Epidermal melanocyte (primary cell): ENCODE results near the gene COL5A1.

Experiments used
- DNase-seq: peaks from one replicate; pipeline ENCODE4 v3.0.0; 2011; ENCODE audit warnings: low spot score; ENCODE audit not compliant: insufficient read length

The COL5A1 gene

DNA sequence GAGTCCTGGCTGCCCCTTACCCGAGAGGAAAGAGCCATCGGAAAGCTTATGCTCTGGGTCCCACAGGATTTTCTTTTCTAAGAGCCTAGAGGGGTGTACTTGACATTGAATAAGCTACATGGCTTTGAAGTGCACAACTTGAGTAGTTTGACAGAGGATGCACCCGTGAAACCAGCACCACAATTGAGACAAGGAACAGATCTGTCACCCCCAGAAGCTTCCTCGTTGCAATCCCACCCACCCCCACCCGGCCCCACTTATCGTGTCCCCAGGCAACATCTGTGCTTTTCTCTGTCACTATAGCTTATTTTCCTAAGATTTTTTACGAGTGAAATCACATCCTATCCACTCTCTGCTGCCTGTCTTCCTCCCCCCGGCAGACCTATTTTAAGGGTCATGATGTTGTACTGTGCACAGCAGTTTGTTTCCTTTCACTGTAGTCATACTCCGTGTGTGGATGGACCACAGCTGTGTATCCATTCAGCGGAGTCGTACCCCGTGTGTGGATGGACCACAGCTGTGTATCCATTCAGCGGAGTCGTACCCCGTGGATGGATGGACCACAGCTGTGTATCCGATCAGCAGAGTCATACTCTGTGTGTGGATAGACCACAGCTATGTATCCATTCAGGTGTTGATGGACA, 230.2 kb downstream of the COL5A1 start:
- no peak for DNase-seq

DNA sequence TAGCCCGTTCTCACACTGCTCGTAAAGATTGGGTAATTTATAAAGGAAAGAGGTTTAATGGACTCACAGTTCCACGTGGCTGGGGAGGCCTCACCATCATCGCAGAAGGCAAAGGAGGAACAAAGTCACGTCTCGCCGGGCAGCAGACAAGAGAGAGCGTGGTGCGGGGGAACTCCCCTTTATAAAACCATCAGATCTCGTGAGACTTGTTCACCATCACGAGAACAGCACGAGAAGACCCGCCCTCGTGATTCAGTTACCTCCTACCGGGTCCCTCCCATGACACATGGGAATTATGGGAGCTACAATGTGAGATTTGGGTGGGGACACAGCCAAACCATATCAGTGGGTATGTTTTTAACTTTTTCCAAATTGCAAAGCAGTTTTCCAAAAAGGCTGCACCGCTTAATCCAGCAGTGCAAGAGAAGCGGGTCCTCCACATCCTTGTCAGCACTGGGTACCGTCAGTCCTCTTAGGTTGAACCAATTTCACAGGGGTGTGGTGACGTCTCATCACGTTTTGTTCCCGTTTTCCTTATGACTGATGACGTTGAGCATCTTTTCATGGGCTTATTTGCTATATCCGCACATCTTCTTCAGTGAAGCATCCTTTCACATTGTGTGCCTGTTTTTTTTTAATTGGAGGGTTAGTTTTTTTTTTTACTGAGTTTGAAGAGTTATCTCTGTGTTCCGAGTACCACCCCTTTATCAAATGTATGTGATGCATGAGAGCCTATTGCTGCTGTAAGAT, 231.1 kb downstream of the COL5A1 start:
- DNase-seq: no peak

DNA sequence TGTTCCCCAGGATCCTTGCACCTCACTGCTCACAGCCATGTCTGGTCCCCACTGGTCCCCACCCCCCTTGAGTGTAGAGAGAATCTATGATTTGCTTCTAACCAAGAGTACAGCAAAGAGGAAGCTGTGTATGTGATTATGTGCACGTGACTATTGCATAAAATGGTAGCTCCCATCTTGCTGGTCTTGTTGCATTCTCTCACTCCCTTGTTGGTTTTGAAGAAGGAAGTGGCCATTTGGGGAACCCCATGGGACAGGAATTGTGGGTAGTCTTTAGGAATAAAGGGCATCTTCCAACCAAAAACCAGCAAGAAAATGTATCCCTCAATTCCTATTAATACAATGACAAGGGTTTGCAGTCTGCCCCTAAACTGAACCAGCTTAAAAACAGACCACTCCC, 233.8 kb downstream of the COL5A1 start:
- DNase-seq: no peak

DNA sequence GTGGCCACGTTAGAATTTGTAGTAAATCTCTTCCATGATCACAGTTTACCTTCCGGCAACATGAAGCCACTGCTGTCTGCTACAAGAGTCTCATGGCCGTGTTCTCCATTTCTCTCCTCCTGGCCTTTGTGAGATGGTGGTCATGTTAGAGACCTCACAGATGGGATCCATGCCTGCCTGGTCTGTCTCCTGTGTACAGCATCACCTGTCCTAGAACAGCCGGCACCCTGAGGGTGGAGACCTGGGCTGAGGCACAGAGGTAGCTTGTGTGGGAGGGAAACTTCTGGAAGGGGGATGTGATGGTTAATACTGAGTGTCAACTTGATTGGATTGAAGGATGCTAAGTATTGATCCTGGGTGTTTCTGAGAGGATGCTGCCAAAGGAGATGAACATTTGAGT, 235.9 kb downstream of the COL5A1 start:
- DNase-seq: no peak

DNA sequence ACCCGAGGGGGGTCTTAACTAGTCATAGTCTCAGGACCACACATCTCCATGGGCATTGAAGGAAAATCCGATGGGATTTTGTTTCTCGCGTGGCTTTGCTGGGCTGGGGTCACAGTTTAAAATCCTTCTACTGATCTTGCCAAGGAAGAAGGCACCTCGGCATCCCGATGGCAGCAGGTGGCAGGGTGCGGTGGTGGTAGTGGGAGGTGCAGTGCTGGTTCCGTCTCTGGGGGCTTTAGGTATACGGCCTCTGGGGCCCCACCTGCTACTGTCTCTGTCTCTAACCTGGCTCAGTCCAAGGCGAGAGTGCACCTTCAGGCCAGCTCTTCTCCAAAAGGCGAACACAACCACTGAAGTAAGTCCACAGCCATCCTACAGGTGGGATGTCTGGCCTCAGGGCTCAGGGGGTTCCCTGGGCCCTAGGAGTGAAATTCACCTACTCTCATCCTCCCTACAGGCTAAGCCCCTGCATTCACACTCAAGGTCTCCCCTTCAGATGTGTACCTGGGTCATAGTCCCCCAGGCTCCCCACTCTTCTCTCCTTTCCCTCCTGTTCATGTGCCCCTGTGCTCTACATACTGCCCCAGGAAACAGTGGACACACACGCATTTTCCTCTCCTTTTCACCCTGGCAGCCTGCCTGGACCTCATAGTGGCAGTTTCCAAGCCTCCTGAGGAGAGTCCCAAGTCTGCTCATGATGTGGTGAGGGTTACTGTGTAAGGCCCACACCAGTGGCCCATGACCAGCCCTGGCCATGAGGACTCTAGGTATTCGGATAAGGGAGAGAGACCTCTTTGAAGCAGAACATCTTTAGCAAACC, 238.3 kb downstream of the COL5A1 start:
- DNase-seq: no peak

DNA sequence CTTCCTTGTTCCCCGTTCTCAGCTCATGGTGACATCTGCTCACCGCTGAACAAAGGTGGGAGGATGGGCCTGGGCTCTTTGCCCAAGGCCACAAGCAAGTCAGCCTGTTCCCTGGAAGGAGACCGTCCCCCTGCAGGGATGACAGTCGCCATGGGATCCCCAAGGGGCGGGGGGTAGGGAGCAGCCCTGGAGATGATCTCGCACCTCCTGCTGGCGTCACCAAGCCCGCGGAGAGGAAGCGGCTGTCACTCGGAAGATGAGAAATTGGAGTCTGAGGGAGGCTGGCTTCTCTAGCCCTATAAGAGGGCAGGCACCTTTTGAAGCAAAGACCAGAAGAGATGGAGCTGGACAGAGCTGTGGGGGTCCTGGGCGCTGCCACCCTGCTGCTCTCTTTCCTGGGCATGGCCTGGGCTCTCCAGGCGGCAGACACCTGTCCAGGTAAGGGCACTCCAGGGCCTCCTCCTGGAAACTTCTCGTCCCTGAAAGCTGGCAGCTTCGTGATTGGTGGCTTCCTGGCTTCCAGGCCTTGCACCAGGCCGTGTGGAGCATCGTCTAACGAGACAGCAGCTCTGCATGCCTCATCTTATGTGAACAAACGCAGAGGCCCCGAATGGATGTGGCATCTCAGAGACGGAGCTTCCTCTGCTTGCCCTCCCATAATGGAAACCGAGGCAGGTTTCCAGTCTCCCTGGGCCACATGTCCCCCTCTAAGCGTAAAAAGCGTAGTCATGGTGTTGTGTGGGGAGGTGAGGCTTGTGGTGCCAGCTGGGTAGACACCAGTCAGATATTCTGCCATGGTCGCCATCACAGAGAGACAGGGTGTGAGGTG, 239.1 kb downstream of the COL5A1 start, which contains the start of gene FCN2:
FCN2 (plus strand) TSS at position 327 of the 829 bp plus-strand sequence; CDS start at position 339, 12 bp downstream.
- DNase-seq: no peak

DNA sequence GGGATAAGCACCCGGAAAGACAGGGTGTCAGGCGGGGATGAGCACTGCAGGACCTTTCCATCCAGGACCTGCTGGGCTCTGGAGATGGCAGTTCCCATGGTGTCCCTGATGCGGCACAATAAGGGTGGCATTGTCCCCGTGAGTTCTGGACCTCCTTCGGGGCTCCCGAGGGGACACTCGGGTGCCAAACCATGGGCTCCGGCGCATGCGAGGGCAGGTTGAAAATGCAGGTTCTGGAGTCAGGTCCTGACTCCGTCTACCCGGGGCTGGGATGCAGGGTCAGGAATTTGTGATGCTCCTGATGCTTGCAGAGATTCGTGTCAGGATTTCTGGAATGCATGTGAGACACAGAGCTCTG, 239.7 kb downstream of the COL5A1 start:
- DNase-seq: no peak

DNA sequence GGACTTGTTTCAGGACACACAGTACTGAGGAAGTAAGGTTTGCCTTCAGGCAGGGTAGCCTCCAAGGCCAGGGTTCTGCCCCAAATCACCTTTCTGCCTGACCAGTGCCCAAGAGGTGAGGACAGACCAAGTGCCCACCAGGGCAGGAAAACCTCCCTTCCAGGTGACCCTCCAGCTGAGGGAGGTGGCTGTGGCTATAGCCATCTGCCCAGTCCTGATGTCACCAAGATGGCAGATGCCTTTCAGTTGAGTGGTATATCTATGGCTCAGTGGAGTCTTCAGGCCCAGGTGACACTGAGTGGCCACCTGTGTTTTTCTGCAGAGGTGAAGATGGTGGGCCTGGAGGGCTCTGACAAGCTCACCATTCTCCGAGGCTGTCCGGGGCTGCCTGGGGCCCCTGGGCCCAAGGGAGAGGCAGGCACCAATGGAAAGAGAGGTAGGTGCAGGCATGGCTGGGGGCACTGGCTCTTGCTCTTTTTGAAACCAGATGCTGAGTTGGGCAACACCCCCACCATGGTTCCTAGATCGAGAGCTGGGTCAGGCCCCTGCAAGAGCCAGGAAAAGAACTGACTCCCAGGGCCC, 240.7 kb downstream of the COL5A1 start:
- no peak for DNase-seq

DNA sequence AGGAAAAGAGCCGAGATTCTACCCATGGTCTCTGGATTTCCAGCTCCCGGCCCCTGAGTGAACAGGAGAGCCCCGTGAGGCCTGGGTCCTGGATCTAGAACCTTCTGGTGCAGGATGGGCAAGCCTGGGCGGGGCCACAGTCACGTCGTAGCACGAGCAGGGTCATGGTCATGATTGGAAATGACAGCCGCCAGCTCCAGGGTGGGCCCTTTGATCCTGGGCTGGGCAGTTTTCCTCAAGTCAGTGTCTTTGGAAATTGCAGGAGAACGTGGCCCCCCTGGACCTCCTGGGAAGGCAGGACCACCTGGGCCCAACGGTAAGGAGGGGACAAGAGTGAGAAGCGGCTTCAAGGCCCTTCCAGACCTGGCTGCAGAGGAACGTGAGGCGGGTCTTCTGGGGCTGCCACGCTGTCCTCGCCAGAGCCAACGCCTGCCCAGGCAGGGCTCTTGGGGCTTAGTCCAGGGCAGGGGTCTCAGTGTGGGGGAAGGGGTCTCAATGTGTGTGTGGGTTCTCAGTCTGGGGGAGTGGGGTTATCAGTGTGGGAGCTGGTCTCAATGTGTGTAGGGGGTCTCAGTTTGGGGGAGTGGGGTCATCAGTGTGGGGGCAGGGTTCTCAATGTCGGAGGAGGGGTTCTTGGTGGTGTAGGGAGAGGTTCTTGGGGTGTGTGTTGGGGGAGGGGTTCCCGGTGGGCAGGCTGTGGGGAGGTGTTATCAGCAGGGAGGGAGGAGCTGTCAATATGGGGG, 241.6 kb downstream of the COL5A1 start:
- no peak for DNase-seq

DNA sequence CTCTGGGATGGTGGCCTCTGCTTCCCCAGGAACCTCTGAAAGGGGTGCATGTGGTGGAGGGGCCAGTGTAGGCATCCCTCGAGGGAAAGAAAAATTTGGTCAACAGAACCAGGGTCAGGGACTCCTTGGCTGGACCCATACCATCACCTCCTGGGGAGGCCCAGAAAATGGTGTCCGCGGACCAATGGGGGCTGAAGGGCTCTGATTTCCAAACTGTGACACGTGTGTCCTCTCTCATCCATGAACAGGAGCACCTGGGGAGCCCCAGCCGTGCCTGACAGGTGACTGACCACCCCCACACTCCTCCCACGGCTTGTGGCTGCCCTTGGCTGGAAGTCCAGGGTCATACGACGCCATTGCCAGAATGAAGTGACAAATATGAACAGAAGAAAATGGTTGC, 242.9 kb downstream of the COL5A1 start:
- DNase-seq: no peak

DNA sequence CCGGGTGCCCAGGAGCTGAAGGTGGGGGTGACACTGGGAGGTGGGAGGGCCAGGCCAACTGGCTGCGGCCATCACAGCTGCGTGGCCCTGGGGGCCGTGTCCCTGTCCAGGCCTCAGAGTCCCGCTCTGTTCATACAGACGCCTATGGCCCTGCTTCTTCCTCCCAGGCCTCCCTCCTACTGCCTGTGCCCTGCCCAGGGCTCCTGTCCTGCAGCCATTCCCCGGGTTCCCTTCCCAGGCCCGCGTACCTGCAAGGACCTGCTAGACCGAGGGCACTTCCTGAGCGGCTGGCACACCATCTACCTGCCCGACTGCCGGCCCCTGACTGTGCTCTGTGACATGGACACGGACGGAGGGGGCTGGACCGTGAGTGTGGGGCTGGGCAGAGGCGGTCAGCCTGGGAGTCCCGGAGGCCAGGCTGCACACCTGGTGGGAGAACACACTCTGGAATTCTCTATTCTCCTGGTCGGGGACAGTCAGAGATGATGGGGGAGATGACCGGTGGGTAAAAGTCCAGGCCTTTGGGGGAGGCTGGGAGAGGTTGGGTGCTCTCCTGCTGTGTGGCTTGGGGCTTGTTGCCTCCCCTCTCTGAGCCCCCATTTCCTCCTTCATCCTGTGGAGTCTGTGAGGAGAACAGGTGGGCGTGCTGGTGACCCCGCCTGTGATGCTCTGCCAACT, 243.5 kb downstream of the COL5A1 start:
- DNase-seq: no peak

DNA sequence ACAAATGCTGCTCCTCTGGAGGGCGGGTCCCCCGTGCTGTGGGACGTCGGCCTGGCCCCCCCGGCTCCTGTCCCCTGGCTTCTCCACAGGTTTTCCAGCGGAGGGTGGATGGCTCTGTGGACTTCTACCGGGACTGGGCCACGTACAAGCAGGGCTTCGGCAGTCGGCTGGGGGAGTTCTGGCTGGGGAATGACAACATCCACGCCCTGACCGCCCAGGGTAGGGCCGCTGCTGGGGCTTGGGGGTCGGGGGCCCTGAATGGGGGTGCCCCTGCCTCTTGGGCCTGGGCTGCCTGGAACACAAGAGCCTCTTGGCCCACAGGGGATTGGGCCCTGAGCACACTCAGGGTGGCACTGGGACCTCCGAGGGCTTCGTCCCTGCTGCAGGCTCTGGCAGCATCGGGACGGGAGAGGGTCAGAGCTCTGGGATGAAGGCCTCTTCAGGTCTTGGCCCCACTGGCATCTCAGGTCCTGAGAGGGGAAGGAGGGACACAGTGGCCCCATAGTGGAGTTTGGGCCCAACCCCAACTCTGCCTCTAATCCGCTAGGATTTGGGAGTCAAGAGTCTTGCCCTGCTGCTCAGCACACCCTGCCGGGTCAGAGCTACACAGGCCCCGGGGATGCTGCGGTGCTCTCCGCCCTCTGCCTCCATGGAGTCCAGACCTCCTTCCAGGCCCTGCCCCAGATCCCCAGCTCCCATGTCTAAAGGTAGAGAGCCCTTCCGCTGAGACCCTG, 244.2 kb downstream of the COL5A1 start:
- no peak for DNase-seq

DNA sequence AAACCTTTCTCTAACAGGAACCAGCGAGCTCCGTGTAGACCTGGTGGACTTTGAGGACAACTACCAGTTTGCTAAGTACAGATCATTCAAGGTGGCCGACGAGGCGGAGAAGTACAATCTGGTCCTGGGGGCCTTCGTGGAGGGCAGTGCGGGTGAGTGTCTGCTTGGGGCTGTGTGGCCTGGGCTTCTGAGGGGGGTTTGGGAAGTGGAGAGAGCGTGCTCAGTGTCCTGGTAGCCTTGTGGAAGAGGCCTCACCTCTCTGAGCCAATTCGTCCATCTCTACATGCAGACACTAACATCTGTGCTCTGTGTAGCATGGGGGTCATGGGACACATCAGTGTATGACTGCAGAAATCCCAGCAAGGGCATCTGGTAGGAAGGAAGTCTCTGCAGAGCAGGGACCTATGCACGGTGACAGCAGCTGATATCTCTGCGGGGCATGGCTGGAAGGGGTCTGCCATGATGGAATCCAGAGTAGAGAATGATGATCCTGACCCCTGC, 244.9 kb downstream of the COL5A1 start:
- DNase-seq: no peak

DNA sequence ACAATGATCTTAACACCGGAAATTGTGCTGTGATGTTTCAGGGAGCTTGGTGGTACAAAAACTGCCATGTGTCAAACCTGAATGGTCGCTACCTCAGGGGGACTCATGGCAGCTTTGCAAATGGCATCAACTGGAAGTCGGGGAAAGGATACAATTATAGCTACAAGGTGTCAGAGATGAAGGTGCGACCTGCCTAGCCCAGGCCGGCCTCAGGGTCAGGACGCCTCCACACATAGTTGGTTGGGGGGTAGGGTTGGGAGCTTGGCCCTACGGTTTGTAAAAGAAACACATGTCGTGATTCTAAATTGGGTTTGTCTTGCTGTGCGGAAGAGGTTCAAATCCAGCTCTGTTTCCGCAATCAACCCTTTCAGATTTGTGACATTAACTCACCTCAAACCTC, 245.6 kb downstream of the COL5A1 start:
- DNase-seq: no peak

DNA sequence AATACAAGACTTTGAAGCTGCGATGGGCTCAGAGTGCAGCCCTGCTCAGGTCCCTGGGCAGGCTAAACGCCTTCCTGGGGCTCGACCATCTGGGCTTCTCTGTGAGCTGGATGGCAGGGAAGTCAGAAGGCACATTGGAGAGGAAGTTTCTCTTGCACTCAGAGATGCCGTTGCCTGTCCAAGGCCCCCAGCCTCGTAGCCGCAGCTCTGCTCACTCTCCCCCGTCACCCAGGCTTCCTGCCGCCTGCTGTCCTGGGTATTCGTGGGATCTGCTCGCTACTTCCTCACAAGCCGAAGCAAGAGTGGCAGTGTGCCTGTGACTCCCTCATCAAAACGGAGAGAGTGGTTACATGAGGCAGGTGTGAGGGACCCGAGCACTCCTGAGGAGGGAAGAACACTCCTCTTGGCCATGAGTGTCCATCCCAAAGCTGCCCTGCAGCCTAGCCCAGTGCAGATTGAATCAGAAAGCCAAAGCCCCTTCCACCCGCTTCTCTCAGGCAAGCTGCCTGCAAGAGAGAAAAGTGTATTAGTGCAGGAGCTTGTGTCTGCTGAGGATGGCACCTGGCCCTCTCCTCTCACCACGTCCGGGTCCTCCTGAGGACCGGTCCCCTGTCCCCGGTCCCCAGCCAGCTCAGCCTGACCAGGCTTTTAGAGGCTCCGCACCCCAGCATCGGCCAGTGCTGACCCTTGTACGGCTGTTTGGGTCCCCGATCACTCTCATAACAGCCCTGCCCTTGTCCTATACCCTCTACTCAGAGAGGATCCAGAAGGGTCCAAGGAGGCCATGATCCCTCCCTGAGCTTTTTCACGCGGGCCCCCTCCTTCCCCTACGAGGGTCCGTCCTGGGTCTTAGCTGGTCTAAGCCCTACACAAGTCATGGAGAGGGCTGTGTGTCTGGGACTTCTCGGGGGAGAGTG, 246.3 kb downstream of the COL5A1 start:
- DNase-seq: no peak

DNA sequence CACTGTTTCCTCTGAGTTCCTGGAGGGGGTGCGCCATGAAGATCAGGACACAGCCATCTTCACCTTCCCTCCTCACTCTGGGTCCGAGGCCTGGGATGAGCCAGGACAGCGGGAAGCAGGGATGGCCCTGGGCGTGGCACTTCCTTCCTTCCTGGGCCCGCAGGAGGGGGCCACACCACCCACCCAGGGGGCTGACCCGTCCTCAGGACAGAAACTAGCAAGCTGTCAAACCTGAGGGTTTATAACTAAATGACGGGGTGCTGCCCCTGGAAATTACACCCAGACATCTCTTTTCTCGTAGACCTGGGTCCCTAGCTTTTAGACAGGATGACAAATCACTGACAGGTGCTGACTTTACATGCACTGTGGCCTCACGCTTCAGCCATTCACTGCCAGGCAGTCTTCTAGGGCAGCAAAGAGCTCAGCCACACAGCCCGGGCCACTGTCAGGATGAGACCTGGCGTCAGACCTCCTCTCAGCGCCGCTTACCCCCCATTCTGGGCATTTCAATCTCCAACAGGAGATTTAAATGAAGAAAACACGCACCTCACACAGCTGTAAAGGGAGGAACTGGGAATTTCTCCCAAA, 247.1 kb downstream of the COL5A1 start:
- no peak for DNase-seq

DNA sequence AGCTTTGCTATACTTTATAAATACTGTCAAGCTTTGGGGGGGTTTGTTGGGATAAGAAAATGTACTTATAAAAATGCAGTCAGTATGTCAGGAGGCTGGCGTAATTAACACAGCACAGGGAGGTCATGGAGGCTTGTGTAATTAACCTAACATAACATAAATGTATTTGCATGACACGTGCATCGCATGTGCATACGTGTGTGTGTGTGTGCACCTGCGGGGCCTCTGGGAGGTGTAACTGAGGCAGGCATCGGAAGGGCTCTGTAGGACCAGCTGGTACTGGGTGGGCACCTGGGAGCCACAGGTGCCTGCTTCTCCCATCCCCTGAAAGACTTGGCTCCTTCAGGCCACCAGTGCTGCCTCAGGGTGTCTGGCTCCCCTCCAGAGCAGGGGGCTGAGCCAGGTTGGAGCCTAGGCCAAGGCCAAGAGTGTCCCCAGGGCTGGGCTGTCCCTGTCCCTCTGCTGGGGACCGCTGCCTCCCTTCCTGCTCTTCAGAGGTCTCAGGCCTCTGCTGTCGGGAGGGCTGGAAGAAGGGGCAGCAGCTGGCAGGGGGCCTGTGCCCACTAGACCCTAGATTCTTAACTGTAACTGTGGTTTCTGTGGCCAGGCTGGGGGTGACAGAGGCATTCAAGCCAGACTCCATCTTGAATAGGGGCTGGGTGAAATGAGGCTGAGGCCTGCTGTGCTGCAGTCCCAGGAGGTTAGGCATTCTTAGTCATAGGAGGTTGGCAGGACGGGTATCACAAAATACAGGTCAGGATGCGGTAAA, 248.0 kb downstream of the COL5A1 start:
- DNase-seq: no peak
